ENCODE data around the gene FST.

The FST gene

GRCh38 chr5:53472720-53473510, 7.5 kb upstream of the FST start:
- Histone ChIP-seq H3K4me2 (no peak overlapping the region), H4K20me1 (peaks cover 1% of the 10 kb centered on the region; the same call in 1 of the 2 replicates), H3K4me1 (no peaks in the 10 kb centered on the region), H3K36me3 (no peaks in the 10 kb centered on the region), H3K9ac (no peak overlapping the region), H3K27ac (no peak overlapping the region), H3K4me3 (no peak overlapping the region), H3K9me3 (no peaks in the 10 kb centered on the region), H3K27me3 (peaks cover 1% of the 10 kb centered on the region; the same call in 1 of the 2 replicates)
- no peak for TF ChIP-seq Cebpa-rat (IDR thresholded peaks at IDR 0.05)

GRCh38 chr5:53473633-53474032, 6.8 kb upstream of the FST start:
- peaks cover 3% of the 10 kb centered on the region for H3K4me1 ChIP-seq

GRCh38 chr5:53475320-53475719, 5.1 kb upstream of the FST start:
- Histone ChIP-seq H3K9me3 (no peaks in the 10 kb centered on the region), H3K27ac (no peak overlapping the region), H3K36me3 (no peaks in the 10 kb centered on the region), H3K4me1 (peaks cover 14% of the 10 kb centered on the region), H3K4me2 (no peak overlapping the region), H4K20me1 (peaks cover 19% of the 10 kb centered on the region), H3K9ac (no peak overlapping the region), H3K27me3 (peaks cover 25% of the 10 kb centered on the region), H3K4me3 (no peak overlapping the region)
- TF ChIP-seq Cebpa-rat (IDR thresholded peaks at IDR 0.05), result no peak

More at GRCh38 chr5:53473633-53474032, 6.8 kb upstream of the FST start:
- H3K4me3 ChIP-seq, result no peak overlapping the region
- H3K4me2 ChIP-seq, result no peak overlapping the region
- H3K27me3 ChIP-seq, result peaks cover 8% of the 10 kb centered on the region
- no peak overlapping the region for H3K9ac ChIP-seq
- no peaks in the 10 kb centered on the region for H3K9me3 ChIP-seq
- no peaks in the 10 kb centered on the region for H3K36me3 ChIP-seq
- no peak overlapping the region for H3K27ac ChIP-seq
- peaks cover 7% of the 10 kb centered on the region for H4K20me1 ChIP-seq
- TF ChIP-seq Cebpa-rat (IDR thresholded peaks at IDR 0.05), result no peak

GRCh38 chr5:53476019-53476418, 4.4 kb upstream of the FST start:
- TF ChIP-seq Cebpa-rat (IDR thresholded peaks at IDR 0.05), result no peak

GRCh38 chr5:53476531-53477480, 3.6 kb upstream of the FST start:
- Histone ChIP-seq H3K4me2 (no peak overlapping the region), H3K9ac (no peak overlapping the region), H3K27ac (no peak overlapping the region), H3K4me3 (no peak overlapping the region), H3K27me3 (peaks cover 40% of the 10 kb centered on the region), H3K36me3 (no peaks in the 10 kb centered on the region), H3K9me3 (no peaks in the 10 kb centered on the region), H3K4me1 (peaks cover 25% of the 10 kb centered on the region), H4K20me1 (peaks cover 34% of the 10 kb centered on the region)
- no peak for TF ChIP-seq Cebpa-rat (IDR thresholded peaks at IDR 0.05)

More at GRCh38 chr5:53476019-53476418, 4.4 kb upstream of the FST start:
- Histone ChIP-seq H3K9ac (no peak overlapping the region), H3K9me3 (no peaks in the 10 kb centered on the region), H3K4me1 (peaks cover 21% of the 10 kb centered on the region), H3K4me3 (no peak overlapping the region), H3K4me2 (no peak overlapping the region), H3K27me3 (peaks cover 32% of the 10 kb centered on the region), H3K36me3 (no peaks in the 10 kb centered on the region), H4K20me1 (peaks cover 26% of the 10 kb centered on the region), H3K27ac (no peak overlapping the region)

GRCh38 chr5:53478411-53479044, 1.9 kb upstream of the FST start:
- no peak overlapping the region for H3K9ac ChIP-seq

GRCh38 chr5:53479045-53479589, 1.3 kb upstream of the FST start:
- TF ChIP-seq Cebpa-rat (IDR thresholded peaks at IDR 0.05), result no peak
- no peaks in the 10 kb centered on the region for H3K36me3 ChIP-seq
- H3K4me3 ChIP-seq, result peak overlapping the region; percentile 66
- H4K20me1 ChIP-seq, result peaks cover 50% of the 10 kb centered on the region
- peaks cover 63% of the 10 kb centered on the region for H3K27me3 ChIP-seq
- no peak overlapping the region for H3K9ac ChIP-seq
- peaks cover 36% of the 10 kb centered on the region for H3K4me1 ChIP-seq
- H3K9me3 ChIP-seq, result no peaks in the 10 kb centered on the region
- H3K27ac ChIP-seq, result no peak overlapping the region
- H3K4me2 ChIP-seq, result peak overlapping the region; percentile 86

More at GRCh38 chr5:53478411-53479044, 1.9 kb upstream of the FST start:
- Histone ChIP-seq H3K27ac (no peak overlapping the region), H3K9me3 (no peaks in the 10 kb centered on the region), H3K27me3 (peaks cover 57% of the 10 kb centered on the region), H3K36me3 (no peaks in the 10 kb centered on the region), H4K20me1 (peaks cover 50% of the 10 kb centered on the region), H3K4me2 (peak overlapping the region; percentile 75), H3K4me1 (peaks cover 36% of the 10 kb centered on the region), H3K4me3 (peak overlapping the region; percentile 53)
- TF ChIP-seq Cebpa-rat (IDR thresholded peaks at IDR 0.05), result no peak

- H3K27ac ChIP-seq, result no peak overlapping the region
- peaks cover 50% of the 10 kb centered on the region for H4K20me1 ChIP-seq
- peaks cover 36% of the 10 kb centered on the region for H3K4me1 ChIP-seq
- TF ChIP-seq Cebpa-rat (IDR thresholded peaks at IDR 0.05), result no peak
- H3K9ac ChIP-seq, result 0 out of 2 replicates have a peak overlapping the region, but pooled peaks have one; percentile 6
- H3K4me2 ChIP-seq, result peak overlapping the region; percentile 86
- H3K36me3 ChIP-seq, result no peaks in the 10 kb centered on the region
- H3K4me3 ChIP-seq, result peak overlapping the region; percentile 66
- peaks cover 66% of the 10 kb centered on the region for H3K27me3 ChIP-seq
- H3K9me3 ChIP-seq, result no peaks in the 10 kb centered on the region
Observed at GRCh38 chr5:53479590-53480415, 626 bp upstream of the FST start.
